GM10847 (cell line): ENCODE data around the gene RTL1.

Experiments
- POLR2A ChIP-seq: IDR thresholded peaks from 2 replicates; pipeline ENCODE4 v1.6.1; 2011; ENCODE audit not compliant: insufficient read length; ENCODE audit errors: extremely low read depth

Gene RTL1

DNA sequence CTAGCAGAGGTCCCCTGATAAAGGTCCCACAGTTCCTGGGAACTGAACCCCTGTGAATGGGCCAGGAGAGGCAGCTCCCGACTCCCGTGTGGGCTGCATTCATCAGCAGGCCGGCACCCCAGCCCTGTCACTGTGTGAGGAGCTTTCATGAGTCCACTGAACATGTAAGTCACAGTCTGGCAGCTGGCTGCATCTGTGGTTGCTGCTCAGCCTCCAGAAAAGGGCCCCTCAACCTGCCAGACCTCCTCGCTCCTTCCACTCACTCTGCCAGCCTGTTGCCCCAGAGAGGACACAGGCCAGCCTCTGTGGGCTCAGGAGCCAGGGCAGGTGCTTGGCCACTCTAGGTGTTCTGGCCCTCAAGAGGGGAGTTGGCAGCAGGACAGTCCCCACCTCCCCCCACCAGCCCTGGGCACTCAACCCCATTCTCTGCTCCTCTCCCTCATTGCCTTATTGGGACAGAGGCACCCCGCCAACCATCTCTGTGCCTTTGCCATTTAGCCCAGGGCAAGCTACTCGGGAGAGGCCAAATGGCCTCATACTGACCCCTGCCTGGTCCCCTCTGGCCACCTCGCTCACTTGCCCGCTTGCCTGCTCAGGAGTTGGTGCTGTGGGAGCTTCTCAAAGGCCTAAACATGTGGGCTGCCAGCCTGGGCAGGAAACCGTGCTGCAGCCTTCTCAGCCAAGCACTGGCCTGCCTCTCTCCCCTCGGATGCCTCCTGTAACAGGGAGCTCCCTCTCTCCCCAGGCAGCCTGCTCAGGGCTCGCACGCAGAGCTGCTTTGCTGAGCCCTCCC is 1.9 kb downstream of the RTL1 start:
- no peak for TF ChIP-seq POLR2A

DNA sequence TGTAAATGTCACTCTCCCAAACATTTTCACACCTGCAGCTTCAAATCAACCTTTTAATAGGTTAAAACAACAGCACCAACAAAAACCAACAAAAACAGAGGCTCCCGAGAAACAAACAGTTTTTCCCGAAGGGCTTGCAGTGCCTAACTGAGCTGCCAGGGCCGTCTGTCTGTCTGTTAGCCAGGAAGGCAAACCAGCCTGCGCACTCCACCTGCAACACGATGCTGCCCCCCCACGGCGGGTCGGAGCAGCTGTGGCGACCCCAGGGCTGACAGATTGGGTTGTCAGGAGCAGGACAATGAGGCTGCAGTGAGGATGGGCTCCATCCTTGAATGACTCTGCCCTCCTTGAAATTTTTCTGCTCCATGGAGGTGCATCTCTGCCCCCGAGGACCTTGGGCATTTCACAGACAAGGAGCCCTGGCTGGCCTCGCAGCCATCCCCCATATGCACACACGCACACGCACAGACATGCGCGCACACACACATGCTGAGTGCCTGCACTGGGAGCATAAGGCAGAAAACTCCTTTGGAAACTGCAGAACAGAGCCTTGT is 2.6 kb downstream of the RTL1 start:
- no peak for TF ChIP-seq POLR2A

DNA sequence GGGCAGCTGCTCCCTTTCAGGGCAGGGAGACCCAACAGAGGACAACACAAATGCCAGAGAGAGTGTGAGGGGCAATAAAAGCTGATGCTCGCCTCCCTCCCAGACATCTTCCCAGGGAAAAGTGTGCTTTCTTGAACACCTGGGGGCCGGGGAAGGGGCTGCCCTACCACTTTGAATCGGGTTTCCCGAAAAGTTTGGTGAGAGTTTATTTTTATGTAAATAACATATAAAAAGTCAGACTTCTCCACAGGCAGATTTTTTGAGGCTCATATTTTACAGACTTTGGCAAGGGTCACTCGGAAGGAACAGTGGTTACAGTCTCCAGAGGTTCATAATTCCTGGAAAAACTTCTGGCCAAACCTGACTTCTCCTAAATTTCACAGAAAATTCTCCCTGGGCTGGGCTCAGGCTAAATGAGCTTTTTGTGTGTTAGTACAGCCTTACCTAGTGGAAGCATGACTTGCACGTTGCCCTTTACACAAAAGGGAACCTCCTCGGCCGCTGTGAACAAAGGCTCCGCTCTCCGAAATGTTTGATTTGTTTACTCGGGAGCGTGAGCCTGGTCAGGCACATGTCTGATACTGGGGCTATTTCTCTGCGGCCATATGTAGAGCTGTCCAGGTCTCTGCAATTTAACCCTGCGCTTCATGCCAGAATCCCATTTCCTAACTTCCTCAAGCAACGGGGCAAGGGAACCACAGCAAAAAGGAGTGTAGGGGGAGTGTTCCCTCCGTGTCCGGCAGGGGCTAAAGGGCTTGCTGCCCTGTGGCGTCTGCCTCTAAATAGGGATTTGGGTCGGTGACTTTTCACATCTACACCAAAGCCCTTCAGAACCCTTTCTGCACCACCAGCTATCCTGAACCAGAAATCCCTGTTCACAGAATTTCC is 3.4 kb downstream of the RTL1 start:
- TF ChIP-seq POLR2A: no peak

DNA sequence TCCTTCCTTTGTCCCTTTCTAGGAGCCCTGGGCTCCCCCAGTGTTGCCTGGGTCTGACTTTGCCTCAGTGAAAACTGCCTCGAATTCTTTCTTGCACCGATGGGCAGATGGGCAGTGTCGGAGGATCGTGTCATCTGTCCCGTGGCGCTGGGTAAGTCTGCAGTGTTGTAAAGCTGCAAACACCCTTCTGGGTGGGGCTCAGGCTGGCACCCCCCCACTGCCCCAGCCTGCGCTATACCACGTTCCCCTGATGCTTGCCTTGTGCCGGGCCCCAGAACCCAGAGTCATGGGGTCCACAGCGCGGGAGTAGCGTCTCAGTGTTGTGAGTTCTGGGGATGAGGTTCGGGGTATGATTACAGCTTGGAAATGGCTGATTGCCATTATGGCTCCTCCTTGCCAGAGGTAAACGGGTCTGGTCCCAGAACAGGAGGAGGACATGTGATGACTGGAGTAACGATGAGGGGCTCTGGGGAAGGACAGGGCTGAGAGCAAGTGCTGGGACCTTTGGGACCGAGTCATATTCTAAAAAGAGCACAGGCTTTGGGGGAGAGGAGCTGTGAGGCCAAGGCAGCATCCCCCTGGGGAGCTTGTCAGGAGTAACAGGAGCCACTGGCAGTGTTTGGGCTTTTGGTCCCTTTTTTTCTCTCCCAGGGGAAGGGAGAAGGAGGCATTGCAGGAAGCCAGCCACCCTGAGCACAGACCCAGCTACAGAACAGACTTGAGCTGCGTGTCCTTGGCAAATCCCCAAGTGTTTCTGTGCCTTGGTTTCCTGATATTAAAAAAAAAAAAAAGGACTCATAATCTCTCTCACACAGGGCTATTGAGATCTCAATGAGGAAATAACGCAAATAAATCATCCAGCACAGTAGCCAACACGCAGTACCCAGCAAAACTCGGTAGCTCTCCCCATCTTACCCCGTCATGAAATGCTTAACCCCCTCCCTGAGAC is 4.3 kb downstream of the RTL1 start:
- TF ChIP-seq POLR2A: no peak

DNA sequence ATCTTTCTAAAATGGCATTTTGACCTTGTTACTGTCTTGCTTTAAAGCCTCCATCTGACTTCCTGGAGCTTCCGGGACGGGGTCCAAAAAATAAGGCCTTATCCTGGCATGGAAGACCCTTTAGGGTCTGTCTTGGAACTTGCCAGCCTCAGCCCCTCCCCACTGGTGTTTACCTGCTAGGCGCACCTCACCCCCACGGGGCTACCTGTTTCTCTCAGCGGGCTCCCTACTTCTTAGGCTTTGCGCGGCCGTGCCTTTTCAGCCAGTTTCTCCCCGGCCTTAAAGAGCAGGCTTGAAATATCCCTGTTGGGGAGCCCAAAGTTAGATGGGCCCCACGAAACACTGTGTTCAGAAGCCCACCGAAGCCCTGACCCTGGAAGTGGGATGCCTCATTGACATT is 5.1 kb downstream of the RTL1 start:
- TF ChIP-seq POLR2A: no peak

DNA sequence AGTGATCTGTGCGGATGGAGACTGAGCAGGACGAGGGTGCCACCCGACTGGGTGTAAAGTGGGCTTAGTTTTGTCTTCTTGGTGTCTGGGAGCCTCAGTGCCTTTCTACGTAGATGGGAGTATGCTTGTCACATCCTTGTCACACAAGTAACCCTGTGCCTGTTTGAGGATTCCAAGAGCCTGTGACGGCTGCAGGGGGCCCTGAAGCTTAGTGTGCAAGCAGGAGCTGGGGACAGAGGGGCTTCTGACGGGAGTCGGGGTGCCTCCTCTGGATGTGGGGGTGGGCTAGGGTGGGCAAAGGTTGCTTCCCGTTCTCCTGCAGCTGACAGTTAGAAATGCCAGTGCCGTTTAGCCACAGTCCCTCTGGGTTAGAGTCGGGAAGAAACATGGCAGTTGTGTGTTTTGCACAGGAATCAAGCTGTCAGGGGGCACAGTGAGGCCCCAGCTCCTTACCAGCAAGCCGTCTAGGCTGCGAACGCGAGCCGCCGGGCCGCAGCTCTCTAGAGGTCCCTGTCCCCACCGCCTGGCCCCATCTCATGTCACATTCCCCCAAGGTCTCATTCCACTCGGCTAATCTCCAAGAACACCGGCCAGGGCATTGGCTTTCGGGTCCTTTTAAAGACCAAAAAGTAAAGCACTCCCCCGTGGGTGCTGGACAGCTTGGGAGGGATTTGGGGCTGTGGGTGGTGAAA is 7.0 kb downstream of the RTL1 start:
- TF ChIP-seq POLR2A: no peak

DNA sequence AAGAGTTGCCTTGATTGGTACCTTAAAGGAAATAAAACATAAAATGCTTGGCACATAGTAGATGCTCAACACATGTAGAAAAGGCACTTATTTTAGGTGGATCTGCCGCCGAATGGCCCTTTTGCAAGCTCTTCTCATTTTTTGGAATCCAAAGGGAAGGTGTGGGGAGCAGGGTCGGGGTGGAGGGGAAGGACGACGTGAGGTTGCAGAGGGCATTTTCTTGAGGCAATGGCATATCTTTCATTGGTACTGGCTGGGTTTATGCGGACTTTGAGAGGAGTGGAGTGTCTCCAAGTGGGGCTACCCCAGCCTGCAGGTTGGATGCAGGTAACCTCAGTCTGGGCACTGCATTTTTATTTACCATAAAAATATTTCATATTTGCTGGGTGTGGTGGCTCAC is 8.1 kb downstream of the RTL1 start:
- no peak for TF ChIP-seq POLR2A

DNA sequence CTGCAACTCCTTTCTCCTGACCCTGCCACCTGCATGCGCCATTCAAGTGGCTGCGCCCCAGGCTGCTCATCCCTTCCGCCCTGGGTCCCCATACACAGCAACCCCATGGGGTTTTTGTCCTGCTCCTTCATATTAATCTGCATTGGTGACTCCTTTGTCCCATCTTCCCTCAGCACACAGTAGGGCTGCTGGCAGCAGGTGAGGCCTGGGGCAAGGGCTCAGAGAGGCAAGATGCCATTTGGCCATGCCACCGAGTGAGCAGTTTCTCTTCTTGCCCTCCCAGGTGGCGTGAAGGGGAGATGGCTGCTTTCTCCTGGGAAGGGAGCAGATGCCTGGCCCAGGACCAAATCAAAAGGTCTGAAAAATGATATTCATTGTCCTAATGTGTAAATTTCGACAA is 9.1 kb downstream of the RTL1 start:
- no peak for TF ChIP-seq POLR2A

DNA sequence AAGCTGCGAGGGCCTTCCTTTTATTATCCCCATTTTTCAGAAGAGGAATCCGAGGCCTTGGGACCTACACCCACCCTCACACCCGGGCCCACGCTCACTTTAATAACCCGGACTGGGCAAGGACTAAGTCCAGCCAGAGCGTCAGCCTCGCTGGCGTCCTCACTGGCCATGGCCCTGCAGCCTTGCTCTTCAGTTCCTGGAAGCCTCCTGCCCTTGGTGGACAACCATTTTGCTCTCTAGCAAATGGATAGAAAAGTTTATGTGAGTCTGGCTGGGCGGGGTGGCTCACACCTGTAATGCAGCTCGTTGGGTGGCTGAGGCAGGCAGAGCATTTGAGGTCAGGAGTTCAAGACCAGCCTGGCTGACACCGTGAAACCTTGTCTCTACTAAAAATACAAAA is 9.8 kb downstream of the RTL1 start:
- no peak for TF ChIP-seq POLR2A

DNA sequence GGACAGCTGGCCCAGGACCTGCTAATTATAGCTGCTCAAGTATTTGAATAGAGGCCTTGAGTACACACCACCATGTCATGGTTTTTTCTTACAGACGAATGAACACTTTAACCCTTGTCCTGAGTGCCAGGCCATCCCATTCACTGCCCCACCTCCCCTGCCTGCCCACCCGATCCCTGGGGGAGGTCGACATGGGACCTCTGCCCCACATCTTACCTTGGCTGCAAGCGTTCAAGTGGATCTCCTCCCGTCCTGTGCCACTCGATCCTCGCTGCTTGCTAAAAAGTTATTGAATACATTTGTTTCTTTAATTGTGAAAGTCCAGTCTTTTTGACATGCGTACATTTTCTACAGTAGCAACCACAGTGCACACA is 10.3 kb downstream of the RTL1 start:
- TF ChIP-seq POLR2A: no peak

DNA sequence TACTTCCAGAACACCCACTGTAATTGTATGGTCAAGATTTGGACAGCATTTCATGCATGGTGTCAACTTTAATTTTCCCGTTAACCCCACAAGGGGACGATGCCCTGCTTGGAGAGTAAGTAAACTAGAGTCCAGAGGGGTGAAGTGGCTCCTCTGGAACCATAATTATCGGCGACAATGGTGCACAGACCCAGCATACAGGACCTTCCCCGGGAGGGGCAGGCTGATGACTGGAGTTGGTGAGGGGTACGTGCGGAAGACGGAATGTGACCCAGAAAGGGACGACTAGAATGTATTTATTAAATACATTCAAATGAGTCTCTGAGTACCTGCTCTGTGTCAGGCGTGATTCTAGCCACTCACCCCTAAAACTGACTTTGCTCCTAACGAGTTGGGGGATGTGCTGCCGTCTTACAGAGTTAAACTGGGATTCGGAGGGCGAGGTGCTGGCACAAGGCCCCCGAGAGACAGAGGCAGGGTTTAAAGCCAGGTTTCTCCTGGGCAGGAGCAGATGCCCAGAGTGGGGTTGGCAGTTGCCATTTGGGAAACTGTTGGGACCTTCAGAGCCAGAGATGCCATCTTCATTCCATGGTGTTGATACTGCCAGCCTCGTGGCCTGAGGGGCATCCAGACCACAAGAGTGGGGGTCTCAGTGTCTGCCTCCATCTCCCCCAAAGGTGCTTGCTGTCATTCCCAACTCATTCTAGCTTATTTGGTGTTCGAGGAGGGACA is 10.9 kb downstream of the RTL1 start:
- no peak for TF ChIP-seq POLR2A

DNA sequence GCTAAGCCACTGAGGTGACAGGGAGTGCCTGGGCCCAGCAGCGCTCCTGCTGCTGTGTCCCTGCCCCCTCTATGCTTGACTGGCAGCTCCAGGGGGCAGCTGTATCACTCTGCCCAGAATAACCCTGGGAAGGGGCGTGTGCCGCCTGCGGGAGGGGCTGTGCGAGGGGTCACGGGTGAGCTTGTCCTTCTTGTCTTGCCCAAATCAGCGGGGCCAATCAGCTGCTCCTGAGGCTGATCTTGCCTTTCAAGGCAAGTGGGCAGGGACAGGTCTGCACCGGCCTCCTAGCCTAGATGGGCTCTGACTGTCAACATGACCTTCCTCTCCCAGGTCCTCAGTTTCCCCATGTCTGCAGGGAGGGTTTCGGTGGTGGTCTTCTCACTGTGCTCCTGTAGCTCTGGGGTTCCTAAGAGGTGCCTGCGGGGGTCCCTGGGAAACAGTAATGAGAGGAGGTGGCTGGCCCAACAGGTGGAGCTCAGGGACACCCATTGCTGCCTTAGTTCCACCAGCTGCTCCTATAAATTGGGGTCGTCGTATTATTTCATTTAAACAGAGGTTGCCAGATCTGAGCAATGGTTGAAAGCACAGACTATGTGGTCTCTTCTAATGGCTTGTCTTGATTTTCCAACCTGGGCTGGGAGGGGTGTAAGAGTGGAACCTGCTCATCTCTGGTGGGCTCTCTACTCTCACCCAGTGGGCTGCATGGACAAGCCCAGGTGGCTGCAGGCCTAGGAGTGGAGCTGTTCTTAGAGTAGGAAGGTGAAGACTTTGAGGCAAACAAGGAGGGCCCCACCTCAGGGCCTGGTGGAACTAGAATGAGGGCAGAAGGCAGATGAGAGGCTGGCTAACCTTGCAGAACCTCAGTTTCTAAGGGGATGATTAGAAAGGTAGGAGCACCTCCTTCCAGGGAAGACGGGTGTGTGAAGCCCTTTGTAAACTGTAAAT is 11.7 kb downstream of the RTL1 start:
- TF ChIP-seq POLR2A: no peak

DNA sequence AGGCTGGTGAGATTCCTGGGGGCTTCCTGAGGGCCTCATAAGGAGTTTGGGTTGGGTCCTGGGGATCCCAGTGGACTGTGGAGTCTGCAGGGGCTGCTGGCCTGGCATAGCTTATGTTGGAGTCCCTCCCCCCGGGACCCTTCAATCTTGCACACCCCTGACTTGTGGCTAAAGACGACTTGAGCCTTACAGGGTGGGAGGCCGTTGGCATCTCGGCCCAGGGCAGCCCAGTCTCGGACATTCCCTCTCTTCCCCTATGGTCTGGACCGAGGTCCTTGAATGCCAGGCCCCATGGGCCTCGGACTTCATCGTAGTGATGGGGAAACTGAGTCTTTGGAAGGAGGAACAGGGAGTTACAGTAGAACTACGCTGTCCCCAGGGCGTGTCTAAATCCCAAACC is 12.5 kb downstream of the RTL1 start:
- TF ChIP-seq POLR2A: no peak
